HepG2 (cell line): Measurements from ENCODE around the gene NLRC3. TPM values are rescaled to one million over a fixed set of nuclear protein-coding genes. Genes with fewer than 3 reads are reported as not detected.

Source experiments
- ATAC-seq: fragments of 200-7000 bp; cut with Tn5 transposase; 3 replicates; pipeline ENCODE4 v1.9.1; 2020; ENCODE audit warnings: mild to moderate bottlenecking, moderate library complexity
- BruUV-seq: library from RNA; stranded (reverse); fragments of 400-500 nt; replicated peaks from 2 replicates; lab custom pipeline; 2021; lab: Mats Ljungman, UMichigan
- CTCF ChIA-PET: fragments of 300-600 bp; formaldehyde crosslinking; extraction: SDS; loops from one replicate; lab custom pipeline; 2021; ENCODE audit warnings: low total read pairs, inconsistent platforms, low intra/inter-chr PET ratio; lab: Yijun Ruan, JAX
- POLR2A ChIA-PET: fragments of 350-600 bp; sonication (Branson Sonifier 250); formaldehyde crosslinking; loops from one replicate; lab custom pipeline; 2020; ENCODE audit warnings: antibody characterized with exemption, inconsistent platforms; lab: Yijun Ruan, JAX
- DNase-seq: peaks from one replicate; pipeline ENCODE4 v3.0.0-alpha.2; 2015; ENCODE audit warnings: low spot score
- FAIRE-seq: peaks from 3 replicates; lab custom pipeline; 2011; peaks lifted over from hg19 to GRCh38; lab: Jason Lieb, UNC
- H2AFZ ChIP-seq: one replicate; pipeline ENCODE4 v1.6.1; 2011; ENCODE audit warnings: low read length, inconsistent platforms
- H3K27ac ChIP-seq: fragments of 300-600 bp; 3 replicates; pipeline ENCODE4 v1.8.0; 2011; ENCODE audit warnings: mixed run types, mild to moderate bottlenecking, mixed read lengths, low read length, inconsistent platforms; ENCODE audit not compliant: insufficient read depth; ENCODE audit errors: extremely low read length
- H3K27me3 ChIP-seq, 2 experiments: fragments of 200-600 bp in 1 of 2; 2 replicates in 1 of 2; 3 replicates in 1 of 2; pipeline versions ENCODE4 v1.6.0 to v1.8.0; 2011; ENCODE audit warnings: low read length in 2 of 2, mild to moderate bottlenecking in 2 of 2, moderate library complexity in 2 of 2, inconsistent platforms in 1 of 2; ENCODE audit not compliant: insufficient read depth in 2 of 2, control insufficient read depth in 1 of 2
- H3K36me3 ChIP-seq, 2 experiments: fragments of 200-600 bp in 1 of 2; replicated peaks in 1 of 2; 2 replicates in 1 of 2; 3 replicates in 1 of 2; pipeline versions ENCODE4 v1.5.1 to v1.8.0; 2011; ENCODE audit warnings: low read length in 2 of 2, inconsistent platforms in 1 of 2; ENCODE audit not compliant: insufficient read depth in 2 of 2, control insufficient read depth in 1 of 2
- H3K4me1 ChIP-seq: 2 replicates; pipeline ENCODE4 v1.5.1; 2012; ENCODE audit warnings: low read length, inconsistent platforms; ENCODE audit not compliant: insufficient read depth
- H3K4me2 ChIP-seq: 2 replicates; pipeline ENCODE4 v1.6.0; 2011; ENCODE audit warnings: low read depth, low read length, inconsistent platforms
- H3K4me3 ChIP-seq, 3 experiments: fragments of 200-600 bp in 1 of 3; sonication (generic), shearing (Covaris generic) in 1 of 3; replicated peaks in 1 of 3; 2 replicates each; pipeline ENCODE4 v1.5.1; 2011 to 2016; ENCODE audit warnings: low read length in 3 of 3, inconsistent platforms in 2 of 3, low read depth in 2 of 3, mild to moderate bottlenecking in 2 of 3, control low read depth in 1 of 3, mixed read lengths in 1 of 3; ENCODE audit not compliant: insufficient read depth in 1 of 3
- H3K79me2 ChIP-seq: one replicate; pipeline ENCODE4 v1.6.1; 2011; ENCODE audit warnings: low read length, inconsistent platforms; ENCODE audit not compliant: insufficient read depth
- H3K9ac ChIP-seq: 2 replicates; pipeline ENCODE4 v1.6.0; 2011; ENCODE audit warnings: mild to moderate bottlenecking, low read depth, low read length, inconsistent platforms; ENCODE audit not compliant: insufficient read depth
- H3K9me3 ChIP-seq: 2 replicates; pipeline ENCODE4 v1.5.1; 2012; ENCODE audit warnings: mild to moderate bottlenecking, low read length
- H4K20me1 ChIP-seq: 2 replicates; pipeline ENCODE4 v1.6.0; 2011; ENCODE audit warnings: inconsistent platforms, mild to moderate bottlenecking, low read length, moderate library complexity; ENCODE audit not compliant: insufficient read depth
- ATF6 ChIP-seq: sonication (generic); formaldehyde crosslinking; conservative IDR thresholded peaks from 2 replicates; pipeline ENCODE4 v1.4.0; 2020; ENCODE audit warnings: missing genetic modification reagents
- CEBPZ ChIP-seq: IDR thresholded peaks from 2 replicates; pipeline ENCODE4 v1.6.1; 2012; ENCODE audit warnings: low read length, improper control_type of control experiment
- CTCF ChIP-seq: sonication (generic); formaldehyde crosslinking; IDR thresholded peaks from 2 replicates; pipeline ENCODE4 v1.5.0; 2020; ENCODE audit warnings: mild to moderate bottlenecking, missing genetic modification reagents, moderate library complexity
- FOXA1 ChIP-seq, 2 experiments: fragments of 450-650 bp in 1 of 2; sonication (generic) in 1 of 2; formaldehyde crosslinking in 1 of 2; IDR thresholded peaks; 2 replicates each; pipeline versions ENCODE4 v1.4.0 to v1.6.1; 2016 to 2020; ENCODE audit warnings: missing genetic modification reagents in 1 of 2
- FOXA3 ChIP-seq: IDR thresholded peaks from 2 replicates; pipeline ENCODE4 v1.6.1; 2016; ENCODE audit warnings: missing genetic modification reagents, missing compliant biosample characterization
- PHF8 ChIP-seq: sonication (generic); formaldehyde crosslinking; IDR thresholded peaks from 2 replicates; pipeline ENCODE4 v1.5.0; 2020; ENCODE audit warnings: missing genetic modification reagents
- POLR2A ChIP-seq, 2 experiments: IDR thresholded peaks; 2 replicates each; pipeline ENCODE4 v1.6.1; 2011; ENCODE audit warnings: low read depth in 2 of 2, low read length in 2 of 2, mild to moderate bottlenecking in 1 of 2, moderate library complexity in 1 of 2; ENCODE audit not compliant: insufficient read depth in 1 of 2
- POLR2G ChIP-seq: fragments of 200-400 bp; formaldehyde crosslinking; IDR thresholded peaks from 2 replicates; pipeline ENCODE4 v1.6.1; 2018; ENCODE audit warnings: mild to moderate bottlenecking, low read depth, low read length, moderate library complexity
- STAG1 ChIP-seq: sonication (generic); formaldehyde crosslinking; IDR thresholded peaks from 2 replicates; pipeline ENCODE4 v1.4.0; 2020; ENCODE audit warnings: missing genetic modification reagents
- ZNF567 ChIP-seq: sonication (generic); formaldehyde crosslinking; IDR thresholded peaks from 2 replicates; pipeline ENCODE4 v1.8.1; 2023; ENCODE audit warnings: mild to moderate bottlenecking, missing genetic modification reagents, borderline replicate concordance
- ZNF674 ChIP-seq: sonication (generic); formaldehyde crosslinking; IDR thresholded peaks from 2 replicates; pipeline ENCODE4 v1.5.0; 2020; ENCODE audit warnings: low read depth, mild to moderate bottlenecking, missing genetic modification reagents
- ZSCAN25 ChIP-seq: sonication (generic); formaldehyde crosslinking; IDR thresholded peaks from 2 replicates; pipeline ENCODE4 v1.8.0; 2022; ENCODE audit warnings: mild to moderate bottlenecking, missing genetic modification reagents
- WGBS: methylation state at CpG from one replicate; pipeline ENCODE4 v1.1.6; 2017; ENCODE audit warnings: low lambda C conversion rate; 5-methylcytosine and 5-hydroxymethylcytosine counted together
- in situ Hi-C: cut with HindIII; loops from 2 replicates; pipeline ENCODE4 v1.10.0; 2017; ENCODE audit warnings: low pct_unique_long_range_greater_than_20kb; ENCODE audit not compliant: extremely low pct_ligation_motif_present
- intact Hi-C: fragments of 100-400 bp; cut with micrococcal nuclease; formaldehyde crosslinking; loops from one replicate; pipeline ENCODE4 v1.10.0; 2022; ENCODE audit not compliant: unreplicated experiment
- polyA plus RNA-seq, 8 experiments: library from polyadenylated mRNA; depleted of rRNA in 3 of 8; stranded (reverse) in 7 of 8; unstranded in 1 of 8; fragments of >200 nt; fragmentation: Illumina TruSeq in 4 of 8; extraction: Trizol in 4 of 8; gene quantifications; 2 replicates each; pipeline versions ENCODE4 v1.2.1 to v1.2.3, GENCODE V29; 2011 to 2016; ENCODE audit warnings: low read depth in 4 of 8, missing spikeins in 1 of 8, mixed read lengths in 1 of 8; ENCODE audit not compliant: insufficient read depth in 1 of 8
- total RNA-seq, 5 experiments: library from RNA; depleted of rRNA; stranded (reverse); fragments of >200 nt; fragmentation: Illumina TruSeq; extraction: Trizol; gene quantifications; 2 replicates each; pipeline ENCODE4 v1.2.3, GENCODE V29; 2016; ENCODE audit warnings: low read depth in 1 of 5

Gene NLRC3
- total and polyA plus RNA-seq, 2 of the 13 experiments (the other 11 are each of a cell fraction or from before 2014, with no cell fraction given), result not detected

GRCh38 chr16:3490911-3491629 lies 86.1 kb downstream of the NLRC3 start:
- WGBS, result 20% methylated on average over 6 of the region's 17 CpGs
- Histone ChIP-seq H3K9me3 (no peaks in the 10 kb centered on the region), H3K4me3 (peak overlapping the region in 1 of 3 experiments; percentile 52; a peak in 2 of 6 replicates), H3K9ac (0 out of 2 replicates have a peak overlapping the region, but pooled peaks have one; percentile 13), H3K4me2 (peak overlapping the region; percentile 67), H2AFZ (no peak overlapping the region), H3K36me3 (peaks cover 0 to 4% of the 10 kb centered on the region in 2 experiments; a peak in 3 of 5 replicates), H3K79me2 (no peaks in the 10 kb centered on the region), H4K20me1 (no peaks in the 10 kb centered on the region; the same call in 1 of the 2 replicates), H3K4me1 (peaks cover 28% of the 10 kb centered on the region), H3K27ac (no peak overlapping the region), H3K27me3 (peaks cover 3 to 4% of the 10 kb centered on the region in 2 experiments; a peak in 2 of 5 replicates)
- ChIA-PET POLR2A (interaction anchor here (0.6 to 0.7 kb wide), 2 partner anchors 45 to 763 kb away, joined by 3 read pairs; no protein-coding TSS in a partner anchor), CTCF (no interaction called here)
- intact Hi-C loops (loop anchor here (5.0 to 10.0 kb wide), 2 partner anchors 34 to 86 kb away; partner anchors contain the start of genes ZNF174 and ZSCAN32), in situ Hi-C loops (no loop called here)
- FAIRE-seq (no peak), ATAC-seq (peak; percentile 64), DNase-seq (peak; percentile 40)
- no TSS peak for BruUV-seq
- TF ChIP-seq STAG1, result peak; percentile 69
- TF ChIP-seq CEBPZ, result no peak
- TF ChIP-seq ATF6 (CRISPR knock-in tag), result no peak
- peak; percentile 82 for TF ChIP-seq CTCF (CRISPR knock-in tag)
- no peak for TF ChIP-seq FOXA1 (IDR thresholded peaks at IDR 0.05)
- peak; percentile 28; the same call in 1 of the 2 replicates for TF ChIP-seq FOXA1 (CRISPR knock-in tag; IDR thresholded peaks at IDR 0.05)
- TF ChIP-seq ZSCAN25 (CRISPR knock-in tag), result 0 out of 2 replicates have a peak, but pooled peaks have one; percentile 22
- 0 out of 2 replicates have a peak, but pooled peaks have one; percentile 26 for TF ChIP-seq FOXA3 (CRISPR knock-in tag)
- TF ChIP-seq POLR2G, result no peak
- no peak for TF ChIP-seq ZNF674 (CRISPR knock-in tag)
- no peak for TF ChIP-seq POLR2A (IDR thresholded peaks at IDR 0.05; ENCODE audit: insufficient read depth in 1 of 2, low read depth in 2 of 2, low read length in 2 of 2)
- TF ChIP-seq PHF8 (CRISPR knock-in tag), result no peak
- TF ChIP-seq ZNF567 (CRISPR knock-in tag), result no peak
